K562 (cell line): ENCODE results near the gene KCTD13. TPM values are rescaled to one million over a fixed set of nuclear protein-coding genes. Genes with fewer than 3 reads are reported as not detected.
A peak's percentile ranks its signal among the peaks of the same experiment; 100 is the strongest.

Experiments
- CTBP1 ChIP-seq: fragments of 450-650 bp; IDR thresholded peaks from 2 replicates; pipeline ENCODE4 v1.6.1; 2016; ENCODE audit warnings: borderline replicate concordance
- GABPB1 ChIP-seq: sonication (generic); formaldehyde crosslinking; IDR thresholded peaks from 2 replicates; pipeline ENCODE4 v1.8.0; 2022; ENCODE audit warnings: mild to moderate bottlenecking, missing genetic modification reagents
- HDGF ChIP-seq: fragments of 450-650 bp; IDR thresholded peaks from 2 replicates; pipeline ENCODE4 v1.6.1; 2016
- JUND ChIP-seq, 2 experiments: IDR thresholded peaks; 2 replicates in 1 of 2; 3 replicates in 1 of 2; pipeline ENCODE4 v1.6.1; 2011; ENCODE audit warnings: borderline replicate concordance in 2 of 2, low read depth in 2 of 2, low read length in 2 of 2, improper control_type of control experiment in 1 of 2, missing biosample characterization in 1 of 2, missing genetic modification characterization in 1 of 2, missing genetic modification reagents in 1 of 2
- OTX1 ChIP-seq: fragments of 450-650 bp; formaldehyde crosslinking; IDR thresholded peaks from 2 replicates; pipeline ENCODE4 v1.4.0; 2022; ENCODE audit warnings: mild to moderate bottlenecking
- RCOR1 ChIP-seq, 2 experiments: IDR thresholded peaks; 2 replicates each; pipeline ENCODE4 v1.6.1; 2012; ENCODE audit warnings: low read depth in 2 of 2, low read length in 2 of 2, borderline replicate concordance in 1 of 2, improper control_type of control experiment in 1 of 2
- SMARCC2 ChIP-seq: fragments of 450-650 bp; IDR thresholded peaks from 2 replicates; pipeline ENCODE4 v1.6.1; 2017; ENCODE audit warnings: antibody characterized with exemption, moderate library complexity, mild to moderate bottlenecking, low read depth
- SP1 ChIP-seq: sonication (generic); formaldehyde crosslinking; IDR thresholded peaks from 2 replicates; pipeline ENCODE4 v1.8.1; 2022; ENCODE audit warnings: mild to moderate bottlenecking, missing genetic modification reagents
- SPI1 ChIP-seq: IDR thresholded peaks from 2 replicates; pipeline ENCODE4 v1.6.1; 2011; ENCODE audit warnings: low read depth, low read length, control low read depth, borderline replicate concordance
- polyA plus RNA-seq, 8 experiments: library from polyadenylated mRNA; depleted of rRNA in 4 of 8; stranded (reverse) in 5 of 8; unstranded in 3 of 8; fragments of >200 nt; fragmentation: Nextera tagmentation in 2 of 8; fragmentation: Illumina TruSeq in 1 of 8; extraction: Ambion mirVana in 2 of 8; extraction: Trizol in 1 of 8; gene quantifications; 2 replicates each; pipeline versions ENCODE4 v1.2.1 to v1.2.3, GENCODE V29; 2011 to 2014; ENCODE audit warnings: inconsistent platforms in 1 of 8, missing spikeins in 1 of 8
- total RNA-seq, 7 experiments: library from RNA; depleted of rRNA in 6 of 7; stranded (reverse); fragments of >200 nt in 6 of 7; fragmentation: Illumina TruSeq in 2 of 7; extraction: Trizol in 2 of 7; gene quantifications; 2 replicates each; pipeline versions ENCODE4 v1.2.1 to v1.2.3, GENCODE V29; 2011 to 2021; ENCODE audit warnings: low replicate concordance in 1 of 7
- TF ChIP-seq, protein P1 (sequence below), 2 experiments: fragments of 450-650 bp; IDR thresholded peaks; 2 replicates each; pipeline ENCODE4 v1.6.1; 2018; ENCODE audit warnings: mild to moderate bottlenecking in 2 of 2, low read depth in 1 of 2; ENCODE audit not compliant: partially characterized antibody in 2 of 2
- TF ChIP-seq, protein P2 (sequence below), 2 experiments: IDR thresholded peaks; 2 replicates each; pipeline ENCODE4 v1.6.1; 2011; ENCODE audit warnings: borderline replicate concordance in 1 of 2, control low read depth in 1 of 2, low read depth in 1 of 2, low read length in 1 of 2, mild to moderate bottlenecking in 1 of 2, mixed read lengths in 1 of 2, moderate library complexity in 1 of 2; ENCODE audit not compliant: insufficient read depth in 1 of 2, insufficient read length in 1 of 2, poor library complexity in 1 of 2, severe bottlenecking in 1 of 2; ENCODE audit errors: extremely low read depth in 1 of 2
- TF ChIP-seq, protein P3 (sequence below): fragments of 250-450 bp; sonication (Bioruptor Pico); IDR thresholded peaks from 2 replicates; pipeline ENCODE4 v1.5.0; 2022; ENCODE audit warnings: mild to moderate bottlenecking

Gene KCTD13
- total and polyA plus RNA-seq, 9 of the 15 experiments (the other 6 are each of a cell fraction or from before 2014, with no cell fraction given): 1.0 to 20.6 (median 9.8) TPM

DNA sequence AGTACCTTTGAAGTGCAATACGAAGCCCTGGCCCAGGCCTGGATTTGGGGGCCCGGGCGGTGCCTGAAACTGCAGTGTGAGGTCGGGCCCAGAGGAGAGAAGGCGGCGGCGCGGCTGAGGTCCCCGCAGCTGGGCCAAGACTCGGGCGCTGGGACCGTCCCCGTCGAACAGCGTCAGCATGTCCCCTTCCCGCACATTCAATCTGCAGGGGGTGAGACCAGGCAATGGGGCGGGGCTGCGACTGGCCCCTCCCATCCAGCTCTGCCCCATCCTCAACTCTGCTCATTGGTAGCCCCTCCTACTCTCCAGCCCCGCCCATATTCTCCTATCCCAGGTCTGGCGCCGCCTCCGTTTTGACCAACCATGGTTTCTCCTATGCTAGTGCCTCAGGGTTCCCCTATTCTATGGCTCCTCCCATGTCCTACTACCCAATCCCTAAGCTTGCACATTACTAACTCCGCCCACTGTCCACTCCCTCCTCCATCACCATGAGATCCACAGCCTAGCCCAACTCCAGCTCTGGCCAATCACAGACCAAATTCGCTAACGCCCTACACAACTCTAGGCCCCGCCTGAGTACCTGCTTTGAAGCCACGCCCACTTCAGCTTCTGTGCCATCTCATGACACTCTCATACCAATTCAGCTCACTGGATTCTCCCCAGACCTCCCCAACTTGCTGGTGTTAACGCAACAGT lies 48.6 kb downstream of the KCTD13 start (continued):
- TF ChIP-seq, protein P1, sequence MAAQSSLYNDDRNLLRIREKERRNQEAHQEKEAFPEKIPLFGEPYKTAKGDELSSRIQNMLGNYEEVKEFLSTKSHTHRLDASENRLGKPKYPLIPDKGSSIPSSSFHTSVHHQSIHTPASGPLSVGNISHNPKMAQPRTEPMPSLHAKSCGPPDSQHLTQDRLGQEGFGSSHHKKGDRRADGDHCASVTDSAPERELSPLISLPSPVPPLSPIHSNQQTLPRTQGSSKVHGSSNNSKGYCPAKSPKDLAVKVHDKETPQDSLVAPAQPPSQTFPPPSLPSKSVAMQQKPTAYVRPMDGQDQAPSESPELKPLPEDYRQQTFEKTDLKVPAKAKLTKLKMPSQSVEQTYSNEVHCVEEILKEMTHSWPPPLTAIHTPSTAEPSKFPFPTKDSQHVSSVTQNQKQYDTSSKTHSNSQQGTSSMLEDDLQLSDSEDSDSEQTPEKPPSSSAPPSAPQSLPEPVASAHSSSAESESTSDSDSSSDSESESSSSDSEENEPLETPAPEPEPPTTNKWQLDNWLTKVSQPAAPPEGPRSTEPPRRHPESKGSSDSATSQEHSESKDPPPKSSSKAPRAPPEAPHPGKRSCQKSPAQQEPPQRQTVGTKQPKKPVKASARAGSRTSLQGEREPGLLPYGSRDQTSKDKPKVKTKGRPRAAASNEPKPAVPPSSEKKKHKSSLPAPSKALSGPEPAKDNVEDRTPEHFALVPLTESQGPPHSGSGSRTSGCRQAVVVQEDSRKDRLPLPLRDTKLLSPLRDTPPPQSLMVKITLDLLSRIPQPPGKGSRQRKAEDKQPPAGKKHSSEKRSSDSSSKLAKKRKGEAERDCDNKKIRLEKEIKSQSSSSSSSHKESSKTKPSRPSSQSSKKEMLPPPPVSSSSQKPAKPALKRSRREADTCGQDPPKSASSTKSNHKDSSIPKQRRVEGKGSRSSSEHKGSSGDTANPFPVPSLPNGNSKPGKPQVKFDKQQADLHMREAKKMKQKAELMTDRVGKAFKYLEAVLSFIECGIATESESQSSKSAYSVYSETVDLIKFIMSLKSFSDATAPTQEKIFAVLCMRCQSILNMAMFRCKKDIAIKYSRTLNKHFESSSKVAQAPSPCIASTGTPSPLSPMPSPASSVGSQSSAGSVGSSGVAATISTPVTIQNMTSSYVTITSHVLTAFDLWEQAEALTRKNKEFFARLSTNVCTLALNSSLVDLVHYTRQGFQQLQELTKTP (IDR thresholded peaks at IDR 0.05; ENCODE audit: low read depth in 1 of 2, partially characterized antibody in 2 of 2): no peak
- TF ChIP-seq GABPB1 (CRISPR knock-in tag) (peak; percentile 63; the same call in 1 of the 2 replicates), HDGF (peak; percentile 99), CTBP1 (peak; percentile 51; the same call in 1 of the 2 replicates), JUND (IDR thresholded peaks at IDR 0.05; ENCODE audit: borderline replicate concordance, low read depth, low read length) (0 out of 2 replicates have a peak, but pooled peaks have one; percentile 11), JUND (tag; IDR thresholded peaks at IDR 0.05; ENCODE audit: borderline replicate concordance, low read depth, low read length) (peak; percentile 26; the same call in 1 of the 3 replicates), SP1 (CRISPR knock-in tag) (peak; percentile 84), RCOR1 (IDR thresholded peaks at IDR 0.05; ENCODE audit: borderline replicate concordance in 1 of 2, low read depth in 2 of 2, low read length in 2 of 2) (peak in 1 of 2 experiments; percentile 43; a peak in 1 of 4 replicates), SPI1 (peak; percentile 69), OTX1 (peak; percentile 64; the same call in 1 of the 2 replicates), SMARCC2 (no peak)
- TF ChIP-seq, protein P2, sequence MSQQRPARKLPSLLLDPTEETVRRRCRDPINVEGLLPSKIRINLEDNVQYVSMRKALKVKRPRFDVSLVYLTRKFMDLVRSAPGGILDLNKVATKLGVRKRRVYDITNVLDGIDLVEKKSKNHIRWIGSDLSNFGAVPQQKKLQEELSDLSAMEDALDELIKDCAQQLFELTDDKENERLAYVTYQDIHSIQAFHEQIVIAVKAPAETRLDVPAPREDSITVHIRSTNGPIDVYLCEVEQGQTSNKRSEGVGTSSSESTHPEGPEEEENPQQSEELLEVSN (IDR thresholded peaks at IDR 0.05; ENCODE audit: borderline replicate concordance in 1 of 2, extremely low read depth in 1 of 2, insufficient read depth in 1 of 2, insufficient read length in 1 of 2, low read depth in 1 of 2, low read length in 1 of 2, poor library complexity in 1 of 2, severe bottlenecking in 1 of 2): peak; percentile 48 to 55
- TF ChIP-seq, protein P3, sequence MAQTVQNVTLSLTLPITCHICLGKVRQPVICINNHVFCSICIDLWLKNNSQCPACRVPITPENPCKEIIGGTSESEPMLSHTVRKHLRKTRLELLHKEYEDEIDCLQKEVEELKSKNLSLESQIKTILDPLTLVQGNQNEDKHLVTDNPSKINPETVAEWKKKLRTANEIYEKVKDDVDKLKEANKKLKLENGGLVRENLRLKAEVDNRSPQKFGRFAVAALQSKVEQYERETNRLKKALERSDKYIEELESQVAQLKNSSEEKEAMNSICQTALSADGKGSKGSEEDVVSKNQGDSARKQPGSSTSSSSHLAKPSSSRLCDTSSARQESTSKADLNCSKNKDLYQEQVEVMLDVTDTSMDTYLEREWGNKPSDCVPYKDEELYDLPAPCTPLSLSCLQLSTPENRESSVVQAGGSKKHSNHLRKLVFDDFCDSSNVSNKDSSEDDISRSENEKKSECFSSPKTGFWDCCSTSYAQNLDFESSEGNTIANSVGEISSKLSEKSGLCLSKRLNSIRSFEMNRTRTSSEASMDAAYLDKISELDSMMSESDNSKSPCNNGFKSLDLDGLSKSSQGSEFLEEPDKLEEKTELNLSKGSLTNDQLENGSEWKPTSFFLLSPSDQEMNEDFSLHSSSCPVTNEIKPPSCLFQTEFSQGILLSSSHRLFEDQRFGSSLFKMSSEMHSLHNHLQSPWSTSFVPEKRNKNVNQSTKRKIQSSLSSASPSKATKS (CRISPR knock-in tag): no peak
